GM18507 (cell line): ENCODE results near the gene ABLIM2.

Source experiments
- DNase-seq: peaks from one replicate; pipeline ENCODE4 v3.0.0; 2011; ENCODE audit warnings: low read depth; ENCODE audit not compliant: insufficient read length; ENCODE audit errors: extremely low spot score
- FAIRE-seq: peaks from 2 replicates; lab custom pipeline; 2011; peaks lifted over from hg19 to GRCh38; lab: Jason Lieb, UNC

ABLIM2 gene

DNA sequence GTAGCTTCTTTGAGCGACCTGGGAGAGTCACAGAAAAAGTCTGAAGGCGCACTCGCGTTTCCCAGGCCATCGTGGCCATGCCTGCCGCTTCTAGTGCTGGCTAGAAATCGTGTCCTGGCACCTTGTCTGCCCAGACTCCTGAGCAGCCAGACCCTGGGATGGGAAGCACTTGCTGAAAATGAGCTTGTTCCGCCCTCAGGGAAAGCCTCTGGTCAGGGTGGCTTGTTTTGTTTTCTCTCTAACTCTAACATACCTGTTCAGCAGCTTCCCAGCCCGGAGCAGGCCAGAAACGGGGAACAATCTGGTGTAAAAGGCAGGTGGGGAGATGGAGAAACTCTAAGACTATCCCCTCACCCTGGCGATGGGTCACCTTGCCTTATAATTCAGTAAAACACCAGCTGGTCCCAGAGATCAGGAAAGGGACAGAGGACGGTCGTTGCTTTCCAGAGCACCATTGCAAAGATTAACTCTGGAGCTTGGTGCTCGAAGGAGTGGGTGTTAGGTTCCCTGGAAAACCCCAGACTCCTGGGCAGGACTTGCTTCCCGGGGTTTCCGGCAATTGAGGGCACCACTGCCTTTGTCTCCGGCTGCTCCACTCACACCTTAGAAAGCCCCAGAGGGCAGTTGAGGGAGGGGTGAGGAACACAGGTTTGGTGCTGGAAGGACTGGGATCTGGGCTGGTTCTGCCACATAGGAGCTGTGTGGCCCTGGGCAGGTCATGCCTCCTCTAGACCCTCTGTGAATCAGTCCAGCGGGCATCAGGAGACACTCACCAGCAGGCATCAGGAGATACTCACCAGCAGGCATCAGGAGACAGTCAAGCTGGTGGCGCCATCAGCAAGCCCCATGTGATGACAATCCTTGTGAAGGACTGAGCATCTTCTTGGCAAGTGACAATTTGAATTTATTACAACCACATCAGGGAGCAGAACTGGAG is 36.0 kb upstream of the ABLIM2 start:
- no peak for DNase-seq
- no peak for FAIRE-seq

GRCh38 chr4:8192748-8193738 is 34.4 kb upstream of the ABLIM2 start:
- peak; percentile 95 for FAIRE-seq
- DNase-seq = no peak

DNA sequence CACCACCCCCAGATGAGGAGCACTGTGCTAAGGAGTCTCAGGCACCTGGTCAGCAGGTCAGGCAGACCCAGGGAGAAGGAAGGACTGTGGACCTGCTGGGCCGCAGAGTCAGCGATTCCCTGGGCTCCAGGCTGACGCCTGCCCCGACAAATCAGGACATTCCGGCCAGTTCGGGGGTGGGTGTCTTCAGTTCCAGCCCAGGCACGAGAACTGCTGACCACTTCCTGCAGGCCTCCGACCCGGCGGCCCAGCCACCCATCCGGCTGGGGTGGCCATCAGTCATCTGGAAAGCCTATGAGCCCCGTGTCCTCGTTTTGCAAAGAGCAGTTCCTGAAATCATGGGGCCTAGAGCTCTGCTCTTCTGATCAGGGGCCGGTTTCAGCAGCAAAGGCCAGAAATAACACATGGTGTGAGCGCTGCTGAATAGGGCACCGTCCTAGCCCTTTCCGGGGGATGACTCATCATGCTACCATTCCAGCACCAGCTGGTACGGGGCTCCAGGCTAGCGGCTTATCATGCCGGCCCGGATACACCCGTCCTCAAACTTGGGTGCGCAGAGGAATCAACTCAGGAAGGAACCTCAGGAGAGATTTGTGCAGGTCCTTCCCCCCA is 32.6 kb upstream of the ABLIM2 start:
- FAIRE-seq (peak; percentile 84), DNase-seq (no peak)

DNA sequence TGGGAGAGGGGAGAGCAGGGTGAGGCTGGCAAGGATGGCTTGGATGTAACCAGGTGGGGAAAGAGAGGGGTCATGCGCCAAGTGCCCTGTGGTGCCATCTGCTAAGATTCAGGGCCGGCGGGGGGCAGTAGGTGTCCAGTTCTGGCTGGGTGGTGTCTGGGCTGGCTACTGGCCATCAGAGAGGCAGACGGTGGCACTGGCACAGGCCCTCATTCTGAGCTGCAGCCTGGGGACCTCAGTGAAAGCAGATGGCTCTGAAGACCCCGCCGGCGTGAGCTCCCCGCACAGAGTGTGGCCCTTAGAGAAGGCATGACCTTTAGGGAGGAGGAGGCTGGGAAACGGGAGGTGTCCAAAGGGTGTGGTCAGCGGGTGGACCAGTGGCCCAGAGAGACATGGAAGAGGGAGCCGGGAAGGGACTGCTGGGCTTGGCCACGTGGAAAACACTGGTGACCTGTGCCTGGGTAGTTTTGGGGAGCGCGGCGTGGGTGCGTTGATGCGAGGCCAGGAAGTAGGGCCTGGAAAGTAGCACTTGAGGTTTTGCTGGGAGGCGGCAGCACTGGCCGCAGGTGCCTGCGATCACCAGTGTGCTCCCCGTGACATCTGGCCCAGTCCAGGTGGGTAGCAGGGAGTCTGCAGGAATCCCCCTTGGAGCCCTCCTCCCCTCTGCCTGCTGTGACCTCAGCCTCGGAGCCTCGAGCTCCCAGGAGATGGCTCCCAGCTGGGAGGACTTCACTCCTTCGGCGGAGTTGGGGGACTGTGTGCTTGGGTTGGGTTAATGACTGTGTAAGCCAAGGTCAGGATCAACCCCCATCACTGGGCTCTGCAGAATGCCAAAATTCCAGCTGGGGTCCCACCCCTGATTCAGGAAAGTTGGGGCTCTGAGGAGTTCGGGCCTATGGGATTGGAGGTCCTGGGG is 31.2 kb upstream of the ABLIM2 start:
- DNase-seq = no peak
- no peak for FAIRE-seq

DNA sequence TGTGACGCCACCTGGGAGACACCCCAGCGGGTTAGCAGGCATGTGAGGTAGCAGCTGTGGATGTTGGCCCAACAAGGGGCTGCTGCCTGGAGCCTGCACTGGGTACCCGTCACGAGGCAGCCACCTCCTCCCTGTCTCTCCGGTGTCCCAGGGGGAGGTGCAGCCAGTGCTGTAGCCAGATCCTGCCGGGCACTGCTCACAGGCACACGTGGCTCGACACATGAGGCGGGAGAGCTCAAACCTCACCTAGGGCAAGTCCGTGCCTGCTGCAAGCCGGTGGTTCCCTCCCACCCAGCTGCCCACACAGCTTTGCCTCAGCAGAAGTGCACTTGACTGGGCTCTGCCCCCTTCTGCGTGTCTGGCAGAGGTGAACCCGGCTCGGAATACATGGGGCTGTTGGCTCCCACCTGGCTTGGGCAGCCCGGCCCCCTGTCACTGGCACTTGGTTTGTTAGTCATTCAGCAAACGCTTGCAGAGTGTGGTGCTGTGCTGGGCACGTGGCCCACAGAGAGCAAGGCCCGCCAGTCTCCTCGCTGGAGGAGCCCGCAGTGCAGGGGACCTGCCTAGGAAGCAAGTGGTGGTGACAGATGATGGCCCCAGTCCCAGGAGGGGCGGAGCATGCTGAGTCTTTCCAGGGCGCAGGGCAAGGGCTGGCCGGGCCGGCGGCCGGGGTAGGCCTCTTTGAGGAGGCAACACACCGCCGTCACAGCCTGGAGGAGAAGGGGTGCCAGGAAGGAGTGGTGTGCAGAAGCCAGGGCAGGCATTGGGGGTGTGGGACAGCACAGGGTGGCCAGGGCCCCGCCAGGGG is 30.3 kb upstream of the ABLIM2 start:
- DNase-seq (no peak), FAIRE-seq (no peak)

- no peak for DNase-seq
These were observed 29.5 kb upstream of the ABLIM2 start for GRCh38 chr4:8188085-8188484.

DNA sequence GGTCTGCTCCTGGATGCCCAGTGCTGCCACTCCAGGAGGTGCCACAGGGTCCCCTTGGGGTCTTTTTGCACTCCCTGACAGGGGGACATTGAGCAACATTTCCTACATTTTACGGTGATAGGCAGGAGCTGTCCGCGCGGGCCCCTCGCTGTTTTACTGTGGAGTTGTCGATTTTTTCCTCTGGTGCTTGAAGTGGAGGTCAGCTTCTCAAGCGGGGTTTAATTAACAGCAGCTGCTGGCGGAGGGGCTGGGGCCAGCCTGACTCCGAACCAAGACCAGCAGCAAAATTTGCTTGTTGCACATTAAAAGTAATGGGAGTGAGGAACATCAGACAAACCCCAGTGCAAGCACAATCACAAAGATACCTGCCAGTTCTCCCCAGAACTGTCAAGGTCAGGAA is 27.3 kb upstream of the ABLIM2 start:
- no peak for DNase-seq
- no peak for FAIRE-seq

More at GRCh38 chr4:8188085-8188484, 29.5 kb upstream of the ABLIM2 start:
- FAIRE-seq = no peak

GRCh38 chr4:8185295-8185694 is 26.7 kb upstream of the ABLIM2 start:
- FAIRE-seq = no peak
- no peak for DNase-seq

GRCh38 chr4:8184061-8184460 is 25.4 kb upstream of the ABLIM2 start:
- DNase-seq (no peak), FAIRE-seq (no peak)

DNA sequence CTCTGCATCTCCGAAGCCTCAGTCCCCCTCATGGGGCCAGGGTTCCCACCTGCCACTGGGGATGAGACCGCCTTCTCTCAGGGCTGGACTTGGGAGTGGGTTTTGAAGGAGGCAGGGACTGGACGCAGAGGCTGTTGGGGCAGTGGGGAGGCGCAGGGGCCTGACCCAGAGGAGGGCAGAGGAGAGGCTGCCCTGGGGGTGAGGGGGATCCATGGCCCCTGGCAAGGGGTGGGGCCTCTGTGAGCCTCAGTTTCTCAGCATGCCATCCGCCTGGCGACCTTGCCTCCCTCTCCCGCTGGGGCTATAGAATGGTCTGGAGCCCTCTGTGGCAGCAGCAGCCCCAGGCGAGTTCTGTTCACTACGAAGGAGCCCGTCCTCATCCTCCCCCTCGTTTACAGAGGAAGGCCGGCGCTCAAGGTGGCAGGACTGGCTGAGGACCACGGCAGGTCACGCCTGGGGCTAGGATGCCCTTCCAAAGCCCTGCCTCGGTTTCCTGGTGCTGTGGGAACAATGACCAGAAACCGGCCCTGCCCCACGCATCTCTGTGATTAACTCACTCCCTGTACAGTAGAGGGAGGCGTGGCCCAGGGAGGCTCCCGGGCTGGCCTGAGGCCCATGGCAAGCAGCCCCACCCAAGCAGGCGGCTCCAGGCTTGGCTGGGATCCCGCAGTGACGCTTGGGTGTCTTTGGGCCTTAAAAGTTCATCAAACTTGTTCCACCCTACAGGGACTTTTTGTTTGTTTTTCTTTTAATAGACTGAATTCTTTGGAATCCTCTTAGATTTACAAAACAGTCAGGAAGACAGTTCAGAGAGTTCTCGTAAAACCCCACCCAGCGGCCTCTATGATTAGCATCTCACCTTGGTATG is 24.5 kb upstream of the ABLIM2 start:
- DNase-seq = no peak
- no peak for FAIRE-seq

DNA sequence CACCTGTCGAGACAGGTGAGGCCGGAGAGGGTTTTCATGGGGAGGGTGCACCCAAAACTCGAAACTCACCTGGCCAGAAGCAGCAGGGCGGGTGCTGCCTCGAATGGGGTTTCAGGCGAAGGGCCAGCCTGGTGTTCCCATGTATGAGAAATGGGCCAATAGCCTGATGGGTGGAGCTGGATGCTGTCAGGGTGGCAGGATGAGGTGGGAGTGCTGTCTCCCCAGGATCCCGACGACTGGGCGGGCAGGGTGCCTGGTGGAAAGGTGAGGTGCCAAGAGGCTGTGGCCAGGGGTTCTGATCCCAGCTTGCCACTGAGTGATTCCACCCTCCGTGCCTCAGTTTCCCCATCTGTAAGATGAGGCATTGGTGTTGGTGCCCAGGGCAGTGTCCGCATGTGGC is 23.7 kb upstream of the ABLIM2 start:
- no peak for DNase-seq
- no peak for FAIRE-seq

DNA sequence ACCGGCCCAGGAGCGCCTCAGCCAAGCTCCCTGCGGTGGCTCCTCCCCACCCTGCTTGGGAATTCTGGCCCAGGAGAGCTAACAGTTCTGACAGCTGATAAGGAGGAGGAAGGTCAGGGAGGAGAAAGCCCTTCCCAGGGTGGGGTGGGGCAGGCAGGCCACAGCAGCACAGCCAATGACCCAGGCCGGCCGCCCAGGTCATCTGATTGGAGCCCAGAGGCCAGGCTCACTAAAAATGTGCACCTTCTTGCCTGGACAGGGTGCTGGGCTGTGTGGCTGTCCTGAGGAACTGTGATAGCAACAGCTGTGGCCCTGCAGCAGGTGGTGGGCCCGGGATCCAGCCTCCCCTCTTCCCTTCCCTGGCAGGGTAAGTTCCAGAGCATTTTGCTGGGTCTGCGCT is 23.2 kb upstream of the ABLIM2 start:
- DNase-seq (no peak), FAIRE-seq (no peak)

- no peak for FAIRE-seq
These were observed 22.5 kb upstream of the ABLIM2 start for GRCh38 chr4:8181119-8181518.

DNA sequence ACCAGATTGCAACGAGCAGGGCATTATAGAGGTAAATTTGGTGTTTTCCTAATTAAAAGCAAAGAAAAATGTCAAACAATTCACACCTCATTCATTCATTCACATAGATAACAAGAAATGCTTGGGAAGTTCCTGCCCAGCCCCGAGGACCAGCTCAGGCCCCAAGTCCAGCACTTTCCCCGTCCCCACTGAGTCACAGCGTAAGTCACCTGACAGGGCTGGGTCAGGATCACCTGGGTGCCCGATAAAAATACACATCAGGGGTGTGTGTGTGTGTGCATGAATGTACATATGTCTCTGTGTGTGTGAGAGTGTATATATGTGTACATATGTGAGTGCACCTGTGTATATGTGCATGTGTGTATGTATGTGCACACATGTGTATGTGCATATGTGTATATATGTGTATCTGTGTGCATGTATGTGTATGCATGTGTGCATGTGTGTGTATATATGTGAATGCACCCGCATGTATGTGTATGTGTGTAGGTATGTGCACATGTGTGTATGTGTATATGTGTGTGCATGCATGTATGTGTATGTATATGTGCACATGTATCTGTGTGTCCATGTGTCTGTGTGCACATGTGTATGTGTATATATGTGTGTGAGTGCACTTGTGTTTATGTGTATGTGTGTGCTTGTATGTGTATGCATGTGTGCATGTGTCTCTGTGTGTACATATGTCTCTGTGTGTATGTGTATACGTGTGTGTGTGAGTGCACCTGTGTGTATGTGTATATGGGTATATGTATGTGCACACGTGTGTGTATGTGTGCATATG is 21.9 kb upstream of the ABLIM2 start:
- DNase-seq (no peak), FAIRE-seq (no peak)

More at GRCh38 chr4:8181119-8181518, 22.5 kb upstream of the ABLIM2 start:
- DNase-seq = no peak

- DNase-seq = no peak
- FAIRE-seq = no peak
These were observed 21.2 kb upstream of the ABLIM2 start for GRCh38 chr4:8179771-8180170.

GRCh38 chr4:8179074-8179473 is 20.5 kb upstream of the ABLIM2 start:
- FAIRE-seq (no peak), DNase-seq (no peak)
